Activated naive CD8-positive, alpha-beta T cell treated with anti-CD3 and anti-CD28 coated beads for 36 hours (primary cell): Measurements from ENCODE around the gene LIG1. TPM values are rescaled to one million over a fixed set of nuclear protein-coding genes. Genes with fewer than 3 reads are reported as not detected.

Experiments used
- DNase-seq: peaks from one replicate; pipeline ENCODE4 v3.0.0; 2021
- H3K27ac Mint-ChIP-seq: one replicate; pipeline ENCODE4 v1.8.0; 2022; ENCODE audit warnings: mild to moderate bottlenecking, moderate library complexity, mixed read lengths
- H3K27me3 Mint-ChIP-seq: one replicate; pipeline ENCODE4 v1.8.0; 2022; ENCODE audit warnings: mild to moderate bottlenecking, mixed read lengths
- H3K36me3 Mint-ChIP-seq: one replicate; pipeline ENCODE4 v1.8.0; 2021; ENCODE audit warnings: mild to moderate bottlenecking, mixed read lengths
- H3K4me1 Mint-ChIP-seq: one replicate; pipeline ENCODE4 v1.8.0; 2021; ENCODE audit warnings: mixed read lengths
- H3K4me3 Mint-ChIP-seq: one replicate; pipeline ENCODE4 v1.8.0; 2022; ENCODE audit warnings: mild to moderate bottlenecking, moderate library complexity, mixed read lengths
- H3K9me3 Mint-ChIP-seq: one replicate; pipeline ENCODE4 v1.8.0; 2022; ENCODE audit warnings: mixed read lengths
- total RNA-seq, 2 experiments: library from RNA; stranded (reverse); gene quantifications; one replicate each; pipeline ENCODE4 v1.2.3, GENCODE V29; 2021

The LIG1 gene
- total RNA-seq, 2 experiments from 2014 or later = 147 to 165 TPM

GRCh38 chr19:48154003-48154402 lies 16.1 kb downstream of the LIG1 start:
- Mint-ChIP-seq H3K4me3 (no peak overlapping the region), H3K36me3 (peaks cover 27% of the 10 kb centered on the region), H3K9me3 (no peaks in the 10 kb centered on the region), H3K4me1 (no peaks in the 10 kb centered on the region), H3K27ac (no peak overlapping the region), H3K27me3 (no peaks in the 10 kb centered on the region)
- DNase-seq = no peak

- no peaks in the 10 kb centered on the region for H3K9me3 Mint-ChIP-seq
- H3K27ac Mint-ChIP-seq = no peak overlapping the region
- H3K4me1 Mint-ChIP-seq = no peaks in the 10 kb centered on the region
- DNase-seq = peak; percentile 37
- H3K27me3 Mint-ChIP-seq = no peaks in the 10 kb centered on the region
- no peak overlapping the region for H3K4me3 Mint-ChIP-seq
- peaks cover 28% of the 10 kb centered on the region for H3K36me3 Mint-ChIP-seq
These were observed 17.6 kb downstream of the LIG1 start for GRCh38 chr19:48152551-48152950.

GRCh38 chr19:48149430-48149829 lies 20.7 kb downstream of the LIG1 start:
- Mint-ChIP-seq H3K4me1 (no peaks in the 10 kb centered on the region), H3K4me3 (no peak overlapping the region), H3K9me3 (no peaks in the 10 kb centered on the region), H3K27me3 (no peaks in the 10 kb centered on the region), H3K27ac (no peak overlapping the region), H3K36me3 (peaks cover 29% of the 10 kb centered on the region)
- DNase-seq = no peak

GRCh38 chr19:48148576-48148975 lies 21.6 kb downstream of the LIG1 start:
- no peaks in the 10 kb centered on the region for H3K27me3 Mint-ChIP-seq
- H3K36me3 Mint-ChIP-seq = peaks cover 30% of the 10 kb centered on the region
- no peak overlapping the region for H3K27ac Mint-ChIP-seq
- H3K4me3 Mint-ChIP-seq = no peak overlapping the region
- no peak for DNase-seq
- H3K4me1 Mint-ChIP-seq = no peaks in the 10 kb centered on the region
- H3K9me3 Mint-ChIP-seq = no peaks in the 10 kb centered on the region

- H3K27me3 Mint-ChIP-seq = no peaks in the 10 kb centered on the region
- no peak overlapping the region for H3K27ac Mint-ChIP-seq
- peaks cover 32% of the 10 kb centered on the region for H3K36me3 Mint-ChIP-seq
- H3K4me1 Mint-ChIP-seq = no peaks in the 10 kb centered on the region
- no peak overlapping the region for H3K4me3 Mint-ChIP-seq
- DNase-seq = no peak
- H3K9me3 Mint-ChIP-seq = no peaks in the 10 kb centered on the region
These were observed 22.5 kb downstream of the LIG1 start for GRCh38 chr19:48147597-48148175.

- Mint-ChIP-seq H3K27me3 (no peaks in the 10 kb centered on the region), H3K4me3 (no peak overlapping the region), H3K27ac (no peak overlapping the region), H3K9me3 (no peaks in the 10 kb centered on the region), H3K36me3 (peaks cover 18% of the 10 kb centered on the region), H3K4me1 (no peaks in the 10 kb centered on the region)
- no peak for DNase-seq
These were observed 31.1 kb downstream of the LIG1 start for GRCh38 chr19:48139053-48139452.

GRCh38 chr19:48137411-48137810 lies 32.7 kb downstream of the LIG1 start:
- Mint-ChIP-seq H3K27ac (no peak overlapping the region), H3K4me1 (no peaks in the 10 kb centered on the region), H3K27me3 (no peaks in the 10 kb centered on the region), H3K9me3 (no peaks in the 10 kb centered on the region), H3K36me3 (peaks cover 14% of the 10 kb centered on the region), H3K4me3 (no peak overlapping the region)
- DNase-seq = no peak

- no peak for DNase-seq
- H3K27me3 Mint-ChIP-seq = no peaks in the 10 kb centered on the region
These were observed 33.6 kb downstream of the LIG1 start for GRCh38 chr19:48136547-48136946.

GRCh38 chr19:48135411-48135810 lies 34.7 kb downstream of the LIG1 start:
- Mint-ChIP-seq H3K9me3 (no peaks in the 10 kb centered on the region), H3K36me3 (peaks cover 16% of the 10 kb centered on the region), H3K27ac (no peak overlapping the region), H3K4me3 (no peak overlapping the region), H3K27me3 (no peaks in the 10 kb centered on the region), H3K4me1 (no peaks in the 10 kb centered on the region)
- peak; percentile 18 for DNase-seq

More at GRCh38 chr19:48136547-48136946, 33.6 kb downstream of the LIG1 start:
- peaks cover 19% of the 10 kb centered on the region for H3K36me3 Mint-ChIP-seq
- no peaks in the 10 kb centered on the region for H3K9me3 Mint-ChIP-seq
- H3K4me1 Mint-ChIP-seq = no peaks in the 10 kb centered on the region
- H3K4me3 Mint-ChIP-seq = no peak overlapping the region
- H3K27ac Mint-ChIP-seq = no peak overlapping the region

GRCh38 chr19:48133094-48133493 lies 37.0 kb downstream of the LIG1 start:
- H3K4me1 Mint-ChIP-seq = no peaks in the 10 kb centered on the region
- DNase-seq = no peak
- H3K36me3 Mint-ChIP-seq = peaks cover 30% of the 10 kb centered on the region
- no peaks in the 10 kb centered on the region for H3K9me3 Mint-ChIP-seq
- no peak overlapping the region for H3K4me3 Mint-ChIP-seq
- no peaks in the 10 kb centered on the region for H3K27me3 Mint-ChIP-seq
- H3K27ac Mint-ChIP-seq = no peak overlapping the region

- peaks cover 52% of the 10 kb centered on the region for H3K36me3 Mint-ChIP-seq
- H3K4me1 Mint-ChIP-seq = peaks cover 4% of the 10 kb centered on the region
- DNase-seq = no peak
- H3K27me3 Mint-ChIP-seq = no peaks in the 10 kb centered on the region
- no peaks in the 10 kb centered on the region for H3K9me3 Mint-ChIP-seq
- H3K4me3 Mint-ChIP-seq = no peak overlapping the region
- H3K27ac Mint-ChIP-seq = no peak overlapping the region
These were observed 42.6 kb downstream of the LIG1 start for GRCh38 chr19:48127561-48127960.

GRCh38 chr19:48123907-48124651 lies 46.1 kb downstream of the LIG1 start:
- H3K4me3 Mint-ChIP-seq = no peak overlapping the region
- peaks cover 57% of the 10 kb centered on the region for H3K36me3 Mint-ChIP-seq
- no peaks in the 10 kb centered on the region for H3K27me3 Mint-ChIP-seq
- H3K9me3 Mint-ChIP-seq = no peaks in the 10 kb centered on the region
- peak; percentile 45 for DNase-seq
- H3K4me1 Mint-ChIP-seq = peaks cover 8% of the 10 kb centered on the region
- H3K27ac Mint-ChIP-seq = no peak overlapping the region

GRCh38 chr19:48122421-48122820 lies 47.7 kb downstream of the LIG1 start:
- H3K27ac Mint-ChIP-seq = no peak overlapping the region
- no peaks in the 10 kb centered on the region for H3K9me3 Mint-ChIP-seq
- DNase-seq = no peak
- peaks cover 13% of the 10 kb centered on the region for H3K4me1 Mint-ChIP-seq
- H3K36me3 Mint-ChIP-seq = peaks cover 51% of the 10 kb centered on the region
- no peak overlapping the region for H3K4me3 Mint-ChIP-seq
- H3K27me3 Mint-ChIP-seq = no peaks in the 10 kb centered on the region

GRCh38 chr19:48121909-48122371 lies 48.2 kb downstream of the LIG1 start:
- Mint-ChIP-seq H3K36me3 (peaks cover 48% of the 10 kb centered on the region), H3K9me3 (no peaks in the 10 kb centered on the region), H3K4me3 (no peak overlapping the region), H3K27me3 (no peaks in the 10 kb centered on the region), H3K4me1 (peaks cover 13% of the 10 kb centered on the region), H3K27ac (peak overlapping the region; percentile 9)
- no peak for DNase-seq

- no peak overlapping the region for H3K27ac Mint-ChIP-seq
- H3K4me3 Mint-ChIP-seq = no peak overlapping the region
- H3K36me3 Mint-ChIP-seq = peaks cover 45% of the 10 kb centered on the region
- peaks cover 13% of the 10 kb centered on the region for H3K4me1 Mint-ChIP-seq
- H3K27me3 Mint-ChIP-seq = no peaks in the 10 kb centered on the region
- DNase-seq = no peak
- H3K9me3 Mint-ChIP-seq = no peaks in the 10 kb centered on the region
These were observed 49.1 kb downstream of the LIG1 start for GRCh38 chr19:48121066-48121465.

GRCh38 chr19:48120505-48120904 lies 49.6 kb downstream of the LIG1 start:
- peaks cover 13% of the 10 kb centered on the region for H3K4me1 Mint-ChIP-seq
- no peak overlapping the region for H3K27ac Mint-ChIP-seq
- no peak overlapping the region for H3K4me3 Mint-ChIP-seq
- peaks cover 44% of the 10 kb centered on the region for H3K36me3 Mint-ChIP-seq
- no peaks in the 10 kb centered on the region for H3K27me3 Mint-ChIP-seq
- no peak for DNase-seq
- H3K9me3 Mint-ChIP-seq = no peaks in the 10 kb centered on the region
